Inflammatory macrophage (primary cell): ENCODE data around the gene PER2.

Experiments used
- DNase-seq, 2 donors: peaks; one replicate each; pipeline ENCODE4 v3.0.0-alpha.2; 2020 to 2022

Gene PER2

DNA sequence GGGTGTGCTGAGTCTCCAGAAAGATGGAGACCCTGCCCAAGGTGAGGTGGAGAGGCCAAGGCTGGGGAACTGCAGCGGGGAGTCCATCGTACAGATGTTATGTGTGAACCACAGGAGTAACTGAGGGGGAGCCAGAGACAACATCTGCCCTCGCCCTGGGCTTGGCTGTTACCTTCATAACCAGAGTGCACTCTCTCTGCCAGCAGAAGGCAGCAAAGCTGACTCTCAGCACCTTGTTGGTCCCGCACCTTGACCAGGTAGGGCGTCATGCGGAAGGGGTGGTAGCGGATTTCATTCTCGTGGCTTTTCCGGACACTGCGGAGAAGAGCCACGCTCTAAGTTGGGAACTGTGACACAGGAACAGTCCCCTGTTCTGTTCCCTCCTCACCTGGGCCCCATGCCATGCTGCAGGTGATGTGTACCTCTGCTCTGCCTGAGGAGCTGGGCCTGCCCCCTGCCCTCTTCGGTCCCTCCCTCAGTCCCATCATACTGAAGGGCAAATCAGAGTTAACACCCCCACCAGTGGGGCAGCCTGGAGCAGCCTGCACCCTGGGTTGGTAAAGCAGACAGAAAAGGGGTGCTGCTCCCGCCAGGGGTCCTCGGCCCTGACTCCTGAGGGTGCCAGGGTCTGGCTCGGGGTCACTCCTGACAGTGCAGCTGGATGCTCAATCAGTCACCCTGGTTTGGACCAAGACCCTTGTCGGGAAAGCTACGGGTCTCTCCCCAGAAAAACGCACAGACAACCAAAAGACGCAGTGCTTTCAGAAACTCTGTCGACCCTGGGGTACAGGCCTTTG, 20.3 kb downstream of the PER2 start:
- no peak for DNase-seq

- no peak for DNase-seq
Measured at GRCh38 chr2:238267341-238267710, 21.1 kb downstream of the PER2 start.

- DNase-seq: no peak
Measured at GRCh38 chr2:238265605-238266004, 22.8 kb downstream of the PER2 start.

GRCh38 chr2:238264072-238264460, 24.3 kb downstream of the PER2 start:
- DNase-seq: no peak

GRCh38 chr2:238263204-238264071, 25.0 kb downstream of the PER2 start:
- DNase-seq: peak; percentile 89 to 90

GRCh38 chr2:238262496-238263122, 25.8 kb downstream of the PER2 start:
- no peak for DNase-seq

DNA sequence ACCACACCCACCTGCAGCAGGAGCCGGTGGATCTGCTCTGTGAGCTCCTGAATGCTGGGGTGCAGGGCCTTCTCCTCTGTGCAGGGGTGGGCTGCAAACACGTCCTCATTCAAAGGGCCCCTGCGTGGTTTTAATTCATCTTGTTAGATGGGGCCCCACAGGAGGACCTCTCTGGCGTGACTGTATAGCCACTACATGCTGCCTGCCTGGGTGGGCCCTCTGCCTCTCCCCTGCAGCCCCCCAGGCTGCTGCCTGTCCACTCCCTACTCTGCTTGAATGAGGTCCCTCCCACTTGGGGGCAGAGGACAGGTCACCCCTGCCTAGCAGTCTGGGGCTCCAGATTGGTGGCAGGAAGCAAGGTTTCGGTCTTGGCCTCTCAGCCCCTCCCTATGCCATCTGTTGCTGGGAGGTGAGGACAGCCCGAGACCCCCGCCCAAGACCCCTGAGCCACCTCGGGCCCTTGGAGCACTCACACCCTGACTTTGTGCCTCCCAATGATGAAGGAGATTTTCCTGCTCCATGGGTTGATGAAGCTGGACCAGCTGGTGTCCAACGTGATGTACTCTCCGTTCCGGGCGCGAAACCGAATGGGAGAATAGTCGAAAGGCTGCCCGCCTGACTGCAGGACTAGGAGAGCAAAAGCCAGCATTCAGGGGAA, 26.6 kb downstream of the PER2 start:
- DNase-seq: no peak

- no peak for DNase-seq
Measured at GRCh38 chr2:238260883-238261282, 27.5 kb downstream of the PER2 start.

- no peak for DNase-seq
Measured at GRCh38 chr2:238259061-238260020, 29.1 kb downstream of the PER2 start.

- DNase-seq: no peak
Measured at GRCh38 chr2:238257786-238258700, 30.4 kb downstream of the PER2 start.

DNA sequence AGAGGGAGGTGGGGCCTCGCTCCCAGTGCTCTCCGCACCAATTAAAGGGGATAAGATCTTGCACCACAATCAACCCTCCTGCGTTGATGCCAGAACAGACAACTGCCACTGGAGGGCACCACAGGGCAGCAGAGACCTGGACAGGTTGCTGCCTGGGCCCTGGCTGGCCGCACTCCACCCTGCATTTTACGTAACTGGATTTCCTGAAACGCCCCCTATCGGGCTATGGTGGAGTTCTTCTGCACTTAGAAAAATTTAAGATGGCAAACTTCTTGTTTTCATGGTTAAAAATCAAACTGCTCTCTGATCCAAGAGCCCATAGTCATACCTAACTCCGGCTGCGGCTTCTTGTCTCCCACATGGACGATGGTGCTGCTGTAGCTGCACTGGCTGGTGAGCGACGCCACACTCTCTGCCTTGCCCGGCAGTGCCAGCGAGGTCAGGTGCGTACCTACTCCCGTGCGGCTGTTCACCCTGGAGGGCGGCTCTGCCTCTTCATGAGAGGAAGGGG, 31.8 kb downstream of the PER2 start:
- peak; percentile 77 to 81 for DNase-seq

- no peak for DNase-seq
Measured at GRCh38 chr2:238256111-238256510, 32.3 kb downstream of the PER2 start.

DNA sequence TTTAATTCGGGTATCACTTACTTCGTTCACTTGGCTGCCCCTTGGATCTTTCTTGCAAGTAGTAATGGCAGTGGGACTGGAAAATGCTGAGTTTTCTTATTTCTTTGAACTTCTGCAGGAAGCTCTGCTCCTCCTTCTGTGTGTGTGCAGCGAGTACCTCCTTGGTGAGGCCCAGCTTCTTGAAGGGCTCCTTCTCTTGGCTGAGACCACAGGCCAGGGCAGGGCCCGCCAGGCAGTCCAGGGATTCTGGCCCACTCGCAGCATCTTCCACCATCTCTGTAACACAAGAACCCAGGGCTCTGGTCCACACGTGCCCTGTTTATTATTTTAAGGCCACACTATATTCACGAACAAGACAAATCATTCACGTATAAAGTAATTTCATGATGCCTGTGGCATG, 32.8 kb downstream of the PER2 start:
- no peak for DNase-seq

DNA sequence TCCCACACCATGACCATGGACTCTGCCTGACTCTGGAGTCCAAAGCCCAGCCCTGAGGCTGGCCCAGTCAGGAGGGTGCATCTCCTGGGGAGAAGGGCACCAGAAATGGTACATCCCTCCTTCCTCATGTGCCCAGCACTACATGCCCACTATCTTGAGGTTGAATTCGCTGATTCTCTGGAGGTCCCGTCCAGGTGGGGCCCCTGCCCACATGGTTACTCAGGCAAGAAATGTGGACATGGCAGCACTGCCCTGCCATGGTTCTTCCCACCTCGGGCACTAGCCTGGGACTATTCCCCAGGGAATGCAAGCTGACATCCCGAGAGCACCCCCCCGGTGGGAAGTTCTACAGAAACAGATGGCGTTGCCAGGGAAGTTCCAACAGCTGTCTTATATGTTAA, 33.3 kb downstream of the PER2 start:
- DNase-seq: no peak

DNA sequence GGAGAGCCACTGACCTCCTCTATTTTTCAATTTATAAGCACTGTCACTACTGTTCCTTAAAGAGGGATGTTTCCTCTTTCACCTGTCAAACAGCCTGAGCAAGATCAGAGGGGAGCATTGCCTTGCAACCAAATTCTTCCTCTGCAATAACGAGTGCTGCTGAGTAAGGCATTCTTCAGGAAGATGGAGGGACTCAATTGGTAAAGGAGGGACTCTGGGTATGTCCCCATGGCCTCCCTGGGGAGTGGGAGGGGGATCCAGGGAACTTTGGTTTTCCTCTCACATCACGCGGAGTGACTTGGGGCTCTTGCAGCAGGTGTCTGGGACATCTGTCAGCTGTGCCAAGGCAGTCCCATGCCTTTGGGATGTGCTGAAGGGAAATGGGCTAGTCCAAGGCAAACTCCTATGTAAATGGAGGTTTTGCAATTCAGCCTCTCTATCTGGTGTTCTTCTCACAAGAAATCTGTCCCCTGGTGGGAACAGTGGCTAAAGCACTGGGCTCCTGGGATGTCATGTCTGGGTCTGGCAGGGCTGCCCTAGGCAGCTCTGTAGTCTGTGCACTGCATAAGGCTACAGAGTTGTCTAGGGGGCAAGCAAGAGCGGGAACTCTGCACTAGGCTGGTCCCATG, 34.2 kb downstream of the PER2 start:
- no peak for DNase-seq

DNA sequence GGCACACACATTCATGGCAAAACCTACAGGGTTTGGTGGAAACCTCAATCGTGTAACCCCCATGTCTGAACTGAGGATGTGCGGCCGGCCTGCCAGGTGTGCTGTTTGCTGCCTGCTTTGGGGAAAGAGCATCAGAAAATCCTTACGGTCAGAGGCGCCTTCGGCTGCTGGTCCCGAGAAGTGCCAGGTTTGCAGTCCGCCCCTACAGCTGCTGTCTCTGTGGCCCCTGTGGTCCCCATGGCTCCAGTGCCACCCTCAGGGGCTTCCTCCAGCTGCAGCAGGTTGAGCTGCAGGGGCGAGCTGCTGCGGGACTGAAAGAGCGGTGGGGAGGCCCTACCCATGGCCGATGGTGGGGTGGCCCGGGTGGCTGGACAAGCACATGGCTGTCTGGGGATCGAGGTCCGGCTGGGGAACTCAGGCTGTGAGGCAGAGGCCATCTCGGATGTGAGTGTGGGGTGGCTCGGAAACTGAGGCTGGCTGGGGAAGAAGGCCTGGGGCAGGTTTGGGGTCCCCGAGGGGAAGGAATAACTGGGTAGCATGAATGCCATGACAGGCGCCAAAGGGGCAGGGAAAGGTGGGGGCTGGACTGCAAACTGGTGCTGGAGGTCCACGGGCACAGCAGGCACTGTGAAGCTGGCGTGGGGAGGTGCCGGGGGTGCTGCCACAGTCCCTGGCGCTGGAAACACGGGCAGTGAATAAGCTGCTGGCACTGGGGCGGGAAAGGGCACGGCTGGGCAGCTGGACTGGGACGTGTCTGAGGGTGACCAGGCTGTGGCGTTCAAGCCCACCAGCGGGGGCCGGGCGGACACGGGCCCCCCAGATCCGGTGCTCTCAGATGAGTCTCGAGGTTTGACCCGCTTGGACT, 35.4 kb downstream of the PER2 start:
- no peak for DNase-seq

- no peak for DNase-seq
Measured at GRCh38 chr2:238251986-238252385, 36.4 kb downstream of the PER2 start.

- DNase-seq: no peak
Measured at GRCh38 chr2:238251331-238251730, 37.1 kb downstream of the PER2 start.

- DNase-seq: no peak
Measured at GRCh38 chr2:238250896-238251295, 37.5 kb downstream of the PER2 start.
